NCI-H2107 (cell line): Measurements from ENCODE around the gene GPC5.
A peak's percentile ranks its signal among the peaks of the same experiment; 100 is the strongest.
"Not testable (repeated sequence)": the region's sequence is repeated elsewhere in the genome, so short reads cannot be mapped to it uniquely, and the experiment has no call there.

Experiments used
- DNase-seq: peaks from one replicate; lab custom pipeline; 2025; lab: John Stamatoyannopoulos, UW

The GPC5 gene

DNA sequence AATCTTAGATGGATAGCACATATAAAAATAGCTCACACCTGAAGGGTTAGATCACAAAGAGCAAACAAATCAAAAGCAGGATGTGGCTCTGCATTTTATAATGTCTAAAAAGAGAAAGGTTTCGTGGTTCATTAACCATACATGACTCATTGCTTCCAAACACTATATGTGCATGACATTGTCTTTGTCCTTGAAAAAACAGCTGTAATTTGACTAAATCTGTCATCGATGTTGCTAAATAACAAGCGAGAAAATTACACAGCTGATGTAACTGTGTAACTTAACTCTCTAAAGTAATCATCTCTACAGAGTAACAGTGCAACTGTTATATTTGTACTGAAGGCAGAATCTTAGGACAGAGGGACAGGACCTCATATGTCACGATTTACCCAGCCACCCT, 1445.1 kb downstream of the GPC5 start:
- DNase-seq, result peak; percentile 20

DNA sequence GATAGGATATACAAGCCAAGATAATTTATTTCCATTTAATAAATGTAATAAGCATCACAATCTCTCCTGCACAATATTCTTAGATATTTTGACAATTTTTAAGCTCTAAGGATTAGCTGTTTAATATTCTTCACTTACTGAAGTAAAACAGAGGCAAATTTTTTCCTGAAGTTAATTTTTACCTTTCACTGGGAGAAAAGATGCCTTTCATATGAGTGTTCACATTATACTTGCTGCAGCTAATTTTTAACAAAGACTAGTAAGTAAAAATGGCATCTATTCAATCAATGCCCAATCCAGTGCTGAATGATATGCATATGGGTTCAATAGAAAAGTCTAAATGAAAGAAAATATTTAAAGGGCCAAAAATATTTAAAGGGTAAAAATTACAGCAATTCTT, 1451.0 kb downstream of the GPC5 start:
- no peak for DNase-seq

- DNase-seq, result no peak
These were observed 1466.3 kb downstream of the GPC5 start for GRCh38 chr13:92864584-92865284.

- no peak for DNase-seq
These were observed 1474.6 kb downstream of the GPC5 start for GRCh38 chr13:92873029-92873428.

- no peak for DNase-seq
These were observed 1488.2 kb downstream of the GPC5 start for GRCh38 chr13:92886535-92887077.

- no peak for DNase-seq
These were observed 1496.0 kb downstream of the GPC5 start for GRCh38 chr13:92894447-92894846.

GRCh38 chr13:92896842-92897241, 1498.4 kb downstream of the GPC5 start:
- no peak for DNase-seq

DNA sequence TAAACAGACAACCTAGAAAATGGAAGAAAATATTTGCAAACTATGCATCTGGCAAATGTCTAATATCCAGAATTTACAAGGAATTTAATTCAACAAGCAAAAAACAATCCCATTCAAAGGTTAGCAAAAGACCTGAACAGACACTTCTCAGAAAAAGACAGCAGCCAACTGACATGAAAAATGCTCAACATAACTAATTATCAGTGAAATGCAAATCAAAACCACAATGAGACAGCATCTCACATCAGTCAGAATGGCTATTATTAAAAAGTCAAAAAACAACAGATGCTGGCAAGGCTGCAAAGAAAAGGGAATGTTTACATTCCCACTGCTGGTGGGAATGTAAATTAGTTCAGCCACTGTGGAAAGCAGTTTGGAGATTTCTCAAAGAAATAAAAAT, 1500.5 kb downstream of the GPC5 start:
- not testable (repeated sequence) for DNase-seq

DNA sequence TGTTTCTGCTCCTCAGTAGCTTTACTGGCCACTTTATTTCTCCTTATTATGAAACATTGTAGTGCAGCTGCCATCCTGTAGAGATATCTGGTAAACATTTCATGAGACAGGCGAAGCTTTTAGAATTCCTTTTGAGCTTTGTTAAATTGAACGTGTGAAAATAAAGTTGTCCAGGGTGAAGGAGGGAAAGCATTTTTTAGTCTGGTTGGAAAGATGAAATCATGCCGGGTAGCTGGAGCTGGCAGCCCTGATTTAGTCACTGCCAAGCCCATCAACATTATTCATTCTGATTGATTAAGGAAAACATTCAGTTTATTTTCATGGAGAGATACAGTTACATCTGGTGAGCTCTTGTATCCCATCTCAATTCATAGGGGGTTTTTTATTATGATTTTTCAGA, 1502.0 kb downstream of the GPC5 start:
- DNase-seq, result no peak

GRCh38 chr13:92901739-92902138, 1503.3 kb downstream of the GPC5 start:
- no peak for DNase-seq

GRCh38 chr13:92912629-92913028, 1514.2 kb downstream of the GPC5 start:
- DNase-seq, result no peak

GRCh38 chr13:92913840-92914239, 1515.4 kb downstream of the GPC5 start:
- DNase-seq, result no peak
